ENCODE data around the gene SP140. TPM values are rescaled to one million over a fixed set of nuclear protein-coding genes. Genes with fewer than 3 reads are reported as not detected.
"Not testable (repeated sequence)": the region's sequence is repeated elsewhere in the genome, so short reads cannot be mapped to it uniquely, and the experiment has no call there.

Gene SP140
- total RNA-seq, 8 experiments from 2014 or later = 0.38 to 1.4 (median 0.76) TPM; not detected in 1

GRCh38 chr2:230308402-230309000 lies 83.0 kb downstream of the SP140 start:
- H3K4me1 ChIP-seq (replicated peaks in 1 of 2) = no peaks in the 10 kb centered on the region
- WGBS, 10 experiments = 0 to 100% (median 83%) methylated on average over 1 to 11 of the region's 12 CpGs
- no peak for ATAC-seq (replicated peaks in 6 of 8)
- no peak overlapping the region for H3K4me3 ChIP-seq
- in situ Hi-C loops (cut with MboI; ENCODE audit: low pct_unique_long_range_greater_than_20kb in 2 of 9, low sequenced_read_pairs in 9 of 9, unreplicated experiment in 9 of 9) = no loop called here
- no peak overlapping the region for H3K27ac ChIP-seq

GRCh38 chr2:230310792-230311191 lies 85.3 kb downstream of the SP140 start:
- H3K4me3 ChIP-seq; H3K4me1 ChIP-seq (replicated peaks in 1 of 2); ATAC-seq (replicated peaks in 6 of 8); H3K27ac ChIP-seq; in situ Hi-C loops (cut with MboI; ENCODE audit: low pct_unique_long_range_greater_than_20kb in 2 of 9, low sequenced_read_pairs in 9 of 9, unreplicated experiment in 9 of 9): not testable (repeated sequence)
- WGBS, 10 experiments = no CpG with 5 or more reads among the region's 5 CpGs

GRCh38 chr2:230311634-230312033 lies 86.1 kb downstream of the SP140 start:
- H3K4me3 ChIP-seq; H3K27ac ChIP-seq; H3K4me1 ChIP-seq (replicated peaks in 1 of 2); ATAC-seq (replicated peaks in 6 of 8); in situ Hi-C loops (cut with MboI; ENCODE audit: low pct_unique_long_range_greater_than_20kb in 2 of 9, low sequenced_read_pairs in 9 of 9, unreplicated experiment in 9 of 9): not testable (repeated sequence)
- WGBS, 10 experiments = no CpG with 5 or more reads among the region's 1 CpG

- no peak overlapping the region for H3K27ac ChIP-seq
- H3K4me3 ChIP-seq = no peak overlapping the region
- ATAC-seq (replicated peaks in 6 of 8) = no peak
- in situ Hi-C loops (cut with MboI; ENCODE audit: low pct_unique_long_range_greater_than_20kb in 2 of 9, low sequenced_read_pairs in 9 of 9, unreplicated experiment in 9 of 9) = no loop called here
- no peaks in the 10 kb centered on the region for H3K4me1 ChIP-seq (replicated peaks in 1 of 2)
- 59 to 100% (median 90%) methylated on average over 1 to 2 of the region's 2 CpGs; no CpG with 5 or more reads in 5 of the 10 experiments for WGBS, 10 experiments
Observed at GRCh38 chr2:230312638-230313037, 87.1 kb downstream of the SP140 start.

- ATAC-seq (replicated peaks in 6 of 8) = no peak
- no peaks in the 10 kb centered on the region for H3K4me1 ChIP-seq (replicated peaks in 1 of 2)
- no peak overlapping the region for H3K27ac ChIP-seq
- in situ Hi-C loops (cut with MboI; ENCODE audit: low pct_unique_long_range_greater_than_20kb in 2 of 9, low sequenced_read_pairs in 9 of 9, unreplicated experiment in 9 of 9) = no loop called here
- no peak overlapping the region for H3K4me3 ChIP-seq
- WGBS, 10 experiments = 20 to 100% (median 62%) methylated on average over 1 of the region's 3 CpGs; no CpG with 5 or more reads in 6 of the 10 experiments
Observed at GRCh38 chr2:230317366-230317765, 91.8 kb downstream of the SP140 start.

- 0 to 100% (median 35%) methylated on average over 1 to 4 of the region's 6 CpGs; no CpG with 5 or more reads in 2 of the 10 experiments for WGBS, 10 experiments
- no peaks in the 10 kb centered on the region for H3K4me1 ChIP-seq (replicated peaks in 1 of 2)
- H3K4me3 ChIP-seq = no peak overlapping the region
- in situ Hi-C loops (cut with MboI; ENCODE audit: low pct_unique_long_range_greater_than_20kb in 2 of 9, low sequenced_read_pairs in 9 of 9, unreplicated experiment in 9 of 9) = no loop called here
- no peak for ATAC-seq (replicated peaks in 6 of 8)
- no peak overlapping the region for H3K27ac ChIP-seq
Observed at GRCh38 chr2:230318190-230319121, 92.9 kb downstream of the SP140 start.

DNA sequence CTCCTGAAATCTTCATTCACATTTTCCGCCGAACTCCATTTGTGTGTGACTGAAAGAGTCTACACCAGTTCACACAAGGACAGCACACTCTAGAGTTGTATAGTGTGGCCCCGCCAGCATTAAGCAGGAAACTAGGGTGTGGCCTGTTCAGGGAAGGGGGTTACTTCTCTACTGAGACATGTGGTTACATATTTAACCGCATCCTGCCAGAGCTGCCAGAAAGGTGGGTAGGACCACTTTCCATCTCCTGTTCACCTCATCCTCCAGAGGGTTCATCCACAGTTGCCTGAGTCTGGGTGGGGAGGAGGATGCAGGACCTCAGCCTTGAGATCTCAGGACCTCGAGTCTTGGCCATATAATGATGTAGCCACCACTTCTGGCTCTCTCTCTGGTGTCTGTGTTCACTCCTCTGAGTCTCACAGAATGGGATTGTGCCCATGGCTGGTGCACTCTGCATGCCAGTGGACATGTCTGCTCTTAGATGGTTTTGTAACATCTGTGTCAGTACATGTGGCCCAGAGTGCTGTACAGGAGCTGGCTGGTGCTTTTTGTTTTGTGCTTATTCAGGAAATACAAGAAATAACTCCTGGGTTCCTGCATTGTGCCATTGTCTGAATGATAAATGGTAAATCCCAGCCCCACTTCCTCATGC lies 93.8 kb downstream of the SP140 start:
- 57 to 100% (median 96%) methylated on average over 1 to 4 of the region's 5 CpGs; no CpG with 5 or more reads in 5 of the 10 experiments for WGBS, 10 experiments
- in situ Hi-C loops (cut with MboI; ENCODE audit: low pct_unique_long_range_greater_than_20kb in 2 of 9, low sequenced_read_pairs in 9 of 9, unreplicated experiment in 9 of 9) = no loop called here
- Histone ChIP-seq H3K4me1 (replicated peaks in 1 of 2) (no peaks in the 10 kb centered on the region), H3K27ac (no peak overlapping the region), H3K4me3 (no peak overlapping the region)
- peak in 2 of 8 experiments; percentile 18 to 19 for ATAC-seq (replicated peaks in 6 of 8)

DNA sequence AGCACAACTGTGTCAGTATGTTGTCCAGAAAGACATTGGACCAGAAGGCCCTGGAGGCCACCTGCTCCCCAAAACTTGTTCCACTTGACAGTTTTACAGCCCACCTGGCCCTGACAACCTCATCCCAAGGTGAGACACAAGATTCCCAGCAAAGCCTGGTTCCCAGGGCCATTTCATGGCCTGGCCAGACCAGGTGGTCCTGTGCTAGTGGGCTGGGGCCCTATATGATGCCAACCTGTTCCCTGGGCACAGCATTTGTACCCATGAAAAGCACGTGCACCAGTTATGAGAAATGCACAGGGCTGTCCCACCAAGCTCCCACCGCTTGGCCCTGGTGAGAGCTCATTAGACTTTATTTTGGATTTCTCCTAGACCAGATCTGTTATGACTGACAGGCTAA lies 95.5 kb downstream of the SP140 start:
- ATAC-seq (replicated peaks in 6 of 8) = no peak
- in situ Hi-C loops (cut with MboI; ENCODE audit: low pct_unique_long_range_greater_than_20kb in 2 of 9, low sequenced_read_pairs in 9 of 9, unreplicated experiment in 9 of 9) = no loop called here
- WGBS, 10 experiments = 20 to 100% (median 67%) methylated on average over 1 to 2 of the region's 2 CpGs; no CpG with 5 or more reads in 5 of the 10 experiments
- Histone ChIP-seq H3K27ac (no peak overlapping the region), H3K4me1 (replicated peaks in 1 of 2) (no peaks in the 10 kb centered on the region), H3K4me3 (no peak overlapping the region)

- no peak overlapping the region for H3K27ac ChIP-seq
- H3K4me3 ChIP-seq = no peak overlapping the region
- H3K4me1 ChIP-seq (replicated peaks in 1 of 2) = no peaks in the 10 kb centered on the region
- in situ Hi-C loops (cut with MboI; ENCODE audit: low pct_unique_long_range_greater_than_20kb in 2 of 9, low sequenced_read_pairs in 9 of 9, unreplicated experiment in 9 of 9) = no loop called here
- WGBS, 10 experiments = 60 to 100% (median 79%) methylated on average over 1 to 4 of the region's 12 CpGs; no CpG with 5 or more reads in 1 of the 10 experiments
- ATAC-seq (replicated peaks in 6 of 8) = no peak
Observed at GRCh38 chr2:230322561-230323384, 97.2 kb downstream of the SP140 start.

DNA sequence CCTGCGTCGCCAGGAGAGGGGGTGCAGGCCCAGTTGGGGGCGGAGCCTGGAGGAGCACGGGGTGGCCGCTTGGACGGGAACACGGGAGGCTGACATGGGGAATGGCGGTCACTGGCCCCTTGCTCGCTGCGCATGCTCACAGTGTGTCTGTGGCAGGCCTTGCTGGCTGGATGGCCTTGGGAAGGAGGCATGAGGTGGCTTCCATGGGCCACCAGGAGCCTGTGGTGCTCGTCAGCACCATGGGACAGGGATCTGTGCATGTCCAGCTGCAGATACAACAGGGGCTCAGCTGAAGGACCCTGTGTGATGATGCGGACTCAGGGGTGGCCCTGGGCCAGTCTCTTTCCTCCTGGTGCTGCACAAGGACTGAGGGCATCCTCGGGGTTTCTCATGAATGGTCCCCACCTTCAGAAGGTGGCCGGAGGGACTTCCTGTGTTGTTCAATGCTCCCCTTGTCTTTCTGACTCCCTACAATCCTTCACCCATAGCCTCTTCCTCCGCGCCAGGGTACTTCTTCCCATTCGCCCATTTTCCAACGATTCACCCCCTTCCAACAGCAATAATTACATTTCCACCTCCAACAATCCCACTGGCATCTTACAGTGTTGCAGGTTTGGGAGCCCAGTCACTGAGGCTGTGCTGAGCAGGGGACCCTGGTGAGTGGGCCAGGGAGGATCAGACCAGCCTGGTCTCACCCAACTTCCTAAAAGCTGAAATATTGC lies 98.0 kb downstream of the SP140 start:
- WGBS, 10 experiments = 74 to 93% (median 88%) methylated on average over 3 to 15 of the region's 18 CpGs; no CpG with 5 or more reads in 6 of the 10 experiments
- H3K4me1 ChIP-seq (replicated peaks in 1 of 2) = no peaks in the 10 kb centered on the region
- no peak overlapping the region for H3K27ac ChIP-seq
- ATAC-seq (replicated peaks in 6 of 8) = peak in 1 of 8 experiments; percentile 14
- in situ Hi-C loops (cut with MboI; ENCODE audit: low pct_unique_long_range_greater_than_20kb in 2 of 9, low sequenced_read_pairs in 9 of 9, unreplicated experiment in 9 of 9) = no loop called here
- no peak overlapping the region for H3K4me3 ChIP-seq

DNA sequence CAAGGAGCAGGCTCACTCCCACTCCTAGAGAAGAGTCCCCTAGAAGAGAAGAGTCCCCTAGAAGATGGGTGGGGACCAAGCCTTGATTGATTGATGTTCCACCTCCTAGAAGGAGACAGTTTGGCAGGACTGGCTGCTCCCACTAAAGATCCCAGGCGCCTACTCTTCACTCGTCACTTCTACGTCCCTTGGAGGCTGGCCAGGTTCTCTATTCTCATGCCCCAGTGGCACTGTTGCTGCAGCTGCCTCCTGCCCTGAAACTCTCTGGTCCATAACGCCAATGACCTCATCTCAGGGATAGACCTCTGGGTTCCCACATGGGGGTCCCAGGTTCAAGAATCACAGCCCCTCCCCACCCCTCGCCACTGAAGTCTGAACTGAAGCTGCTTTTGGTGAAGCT lies 99.0 kb downstream of the SP140 start:
- WGBS, 10 experiments = 40 to 100% (median 90%) methylated on average over 1 to 3 of the region's 5 CpGs; no CpG with 5 or more reads in 5 of the 10 experiments
- Histone ChIP-seq H3K27ac (no peak overlapping the region), H3K4me3 (no peak overlapping the region), H3K4me1 (replicated peaks in 1 of 2) (no peaks in the 10 kb centered on the region)
- ATAC-seq (replicated peaks in 6 of 8) = no peak
- in situ Hi-C loops (cut with MboI; ENCODE audit: low pct_unique_long_range_greater_than_20kb in 2 of 9, low sequenced_read_pairs in 9 of 9, unreplicated experiment in 9 of 9) = no loop called here

Measured in motor neuron (in vitro differentiated cells).